H9 (cell line): ENCODE measurements around the gene SUFU. TPM values are rescaled to one million over a fixed set of nuclear protein-coding genes. Genes with fewer than 3 reads are reported as not detected.

Source experiments
- DNase-seq: peaks from one replicate; pipeline ENCODE4 v3.0.0-alpha.2; 2017
- H2AFZ ChIP-seq: one replicate; pipeline ENCODE4 v1.6.1; 2013; ENCODE audit warnings: mild to moderate bottlenecking, low read length, control low read depth, moderate library complexity
- H2AK5ac ChIP-seq: 2 replicates; pipeline ENCODE4 v1.6.1; 2013; ENCODE audit warnings: low read length, control low read depth, mixed read lengths; ENCODE audit not compliant: insufficient read length
- H2BK120ac ChIP-seq: one replicate; pipeline ENCODE4 v1.6.1; 2013; ENCODE audit warnings: low read depth, mild to moderate bottlenecking, low read length, control low read depth, inconsistent platforms; ENCODE audit not compliant: poor library complexity, severe bottlenecking
- H2BK12ac ChIP-seq: 2 replicates; pipeline ENCODE4 v1.6.1; 2013; ENCODE audit warnings: low read length, control low read depth, mixed read lengths, low read depth; ENCODE audit not compliant: insufficient read length
- H2BK15ac ChIP-seq: 2 replicates; pipeline ENCODE4 v1.6.1; 2013; ENCODE audit warnings: low read depth, low read length, control low read depth
- H2BK20ac ChIP-seq: one replicate; pipeline ENCODE4 v1.6.1; 2013; ENCODE audit warnings: low read depth, mild to moderate bottlenecking, low read length, control low read depth, inconsistent platforms; ENCODE audit not compliant: poor library complexity, severe bottlenecking
- H2BK5ac ChIP-seq: 2 replicates; pipeline ENCODE4 v1.6.1; 2013; ENCODE audit warnings: low read length, control low read depth, mixed read lengths; ENCODE audit not compliant: insufficient read length
- H3K14ac ChIP-seq: 2 replicates; pipeline ENCODE4 v1.6.1; 2013; ENCODE audit warnings: low read length, control low read depth; ENCODE audit not compliant: insufficient read depth
- H3K18ac ChIP-seq: 2 replicates; pipeline ENCODE4 v1.6.1; 2013; ENCODE audit warnings: low read depth, mild to moderate bottlenecking, mixed read lengths, low read length, control low read depth; ENCODE audit not compliant: insufficient read length
- H3K23ac ChIP-seq: 2 replicates; pipeline ENCODE4 v1.6.1; 2013; ENCODE audit warnings: low read length, control low read depth, mixed read lengths, low read depth; ENCODE audit not compliant: insufficient read length
- H3K23me2 ChIP-seq: 2 replicates; pipeline ENCODE4 v1.6.1; 2013; ENCODE audit warnings: low read depth, mild to moderate bottlenecking, mixed read lengths, low read length, control low read depth; ENCODE audit not compliant: insufficient read length, poor library complexity, severe bottlenecking
- H3K27ac ChIP-seq: 2 replicates; pipeline ENCODE4 v1.5.1; 2013; ENCODE audit warnings: low read length, control low read depth, mixed read lengths, low read depth; ENCODE audit not compliant: insufficient read length
- H3K27me3 ChIP-seq: 2 replicates; pipeline ENCODE4 v1.6.1; 2013; ENCODE audit warnings: low read length, control low read depth, inconsistent platforms; ENCODE audit not compliant: insufficient read depth
- H3K4ac ChIP-seq: 2 replicates; pipeline ENCODE4 v1.6.1; 2013; ENCODE audit warnings: low read depth, mild to moderate bottlenecking, control low read depth, inconsistent platforms, low read length, moderate library complexity
- H3K4me1 ChIP-seq: 2 replicates; pipeline ENCODE4 v1.6.1; 2013; ENCODE audit warnings: low read length, control low read depth, inconsistent platforms; ENCODE audit not compliant: insufficient read depth
- H3K4me2 ChIP-seq: 2 replicates; pipeline ENCODE4 v1.6.1; 2013; ENCODE audit warnings: low read length, control low read depth, mixed read lengths; ENCODE audit not compliant: insufficient read length, insufficient read depth
- H3K56ac ChIP-seq: 2 replicates; pipeline ENCODE4 v1.6.1; 2013; ENCODE audit warnings: low read depth, mild to moderate bottlenecking, mixed read lengths, low read length, control low read depth; ENCODE audit not compliant: insufficient read length
- H3K79me1 ChIP-seq: 2 replicates; pipeline ENCODE4 v1.6.1; 2013; ENCODE audit warnings: low read depth, mild to moderate bottlenecking, moderate library complexity, low read length, control low read depth, inconsistent platforms; ENCODE audit not compliant: insufficient read depth, poor library complexity, severe bottlenecking
- H3K79me2 ChIP-seq: 2 replicates; pipeline ENCODE4 v1.6.1; 2013; ENCODE audit warnings: low read length, control low read depth, inconsistent platforms; ENCODE audit not compliant: insufficient read depth
- H3K9ac ChIP-seq: 2 replicates; pipeline ENCODE4 v1.6.1; 2013; ENCODE audit warnings: low read length, control low read depth, mixed read lengths; ENCODE audit not compliant: insufficient read length; ENCODE audit errors: extremely low read depth
- H3K9me3 ChIP-seq: one replicate; pipeline ENCODE4 v1.6.1; 2013; ENCODE audit warnings: low read depth, low read length, inconsistent platforms; ENCODE audit not compliant: control insufficient read depth
- H3T11ph ChIP-seq: one replicate; pipeline ENCODE4 v1.6.1; 2013; ENCODE audit warnings: mild to moderate bottlenecking, low read length, control low read depth, inconsistent platforms
- H4K20me1 ChIP-seq: one replicate; pipeline ENCODE4 v1.6.1; 2013; ENCODE audit not compliant: control insufficient read depth, insufficient read length, insufficient read depth
- H4K5ac ChIP-seq: 2 replicates; pipeline ENCODE4 v1.6.1; 2013; ENCODE audit warnings: low read depth, mild to moderate bottlenecking, mixed read lengths, low read length, control low read depth; ENCODE audit not compliant: insufficient read length
- H4K8ac ChIP-seq: replicated peaks from 2 replicates; pipeline ENCODE4 v1.6.1; 2013; ENCODE audit warnings: low read length, control low read depth, mixed read lengths, low read depth; ENCODE audit not compliant: insufficient read length
- H4K91ac ChIP-seq: 2 replicates; pipeline ENCODE4 v1.6.1; 2013; ENCODE audit warnings: low read depth, mild to moderate bottlenecking, moderate library complexity, mixed read lengths, low read length, control low read depth; ENCODE audit not compliant: insufficient read length
- H3K27ac Mint-ChIP-seq, 3 experiments: 2 replicates in 2 of 3; 3 replicates in 1 of 3; pipeline ENCODE4 v1.8.0; 2020 to 2021; ENCODE audit warnings: mixed read lengths in 3 of 3, mild to moderate bottlenecking in 1 of 3, moderate library complexity in 1 of 3
- H3K27me3 Mint-ChIP-seq: 2 replicates; pipeline ENCODE4 v1.8.0; 2021; ENCODE audit warnings: low read depth, mild to moderate bottlenecking, moderate library complexity, mixed read lengths
- H3K36me3 Mint-ChIP-seq, 3 experiments: 2 replicates in 2 of 3; 3 replicates in 1 of 3; pipeline ENCODE4 v1.8.0; 2020 to 2021; ENCODE audit warnings: low read depth in 3 of 3, mixed read lengths in 3 of 3; ENCODE audit not compliant: insufficient read depth in 1 of 3
- H3K4me1 Mint-ChIP-seq, 2 experiments: 2 replicates each; pipeline ENCODE4 v1.8.0; 2020; ENCODE audit warnings: mixed read lengths in 2 of 2
- H3K4me3 Mint-ChIP-seq, 2 experiments: 2 replicates in 1 of 2; 3 replicates in 1 of 2; pipeline ENCODE4 v1.8.0; 2020 to 2021; ENCODE audit warnings: mild to moderate bottlenecking in 2 of 2, mixed read lengths in 2 of 2, moderate library complexity in 1 of 2
- H3K9me3 Mint-ChIP-seq, 2 experiments: 2 replicates in 1 of 2; 3 replicates in 1 of 2; pipeline ENCODE4 v1.8.0; 2020; ENCODE audit warnings: mild to moderate bottlenecking in 2 of 2, mixed read lengths in 2 of 2, moderate library complexity in 1 of 2
- WGBS: extraction: QIAGEN DNeasy Blood & Tissue Kit; methylation state at CpG from one replicate; pipeline ENCODE4 v1.1.7; 2013; ENCODE audit warnings: missing lambda C conversion rate, low lambda C conversion rate, mixed read lengths; ENCODE audit not compliant: insufficient read length; ENCODE audit errors: extremely low coverage; 5-methylcytosine and 5-hydroxymethylcytosine counted together
- total RNA-seq: library from RNA; stranded (reverse); gene quantifications from 2 replicates; pipeline ENCODE4 v1.2.1, GENCODE V29; 2021
- TF ChIP-seq, protein P1 (sequence below): fragments of 200-600 bp; sonication (generic); conservative IDR thresholded peaks from 3 replicates; pipeline ENCODE4 v1.8.0; 2021; ENCODE audit warnings: antibody characterized with exemption, mild to moderate bottlenecking

The SUFU gene
- total RNA-seq, 1 experiment from 2014 or later, result 9.5 TPM

DNA sequence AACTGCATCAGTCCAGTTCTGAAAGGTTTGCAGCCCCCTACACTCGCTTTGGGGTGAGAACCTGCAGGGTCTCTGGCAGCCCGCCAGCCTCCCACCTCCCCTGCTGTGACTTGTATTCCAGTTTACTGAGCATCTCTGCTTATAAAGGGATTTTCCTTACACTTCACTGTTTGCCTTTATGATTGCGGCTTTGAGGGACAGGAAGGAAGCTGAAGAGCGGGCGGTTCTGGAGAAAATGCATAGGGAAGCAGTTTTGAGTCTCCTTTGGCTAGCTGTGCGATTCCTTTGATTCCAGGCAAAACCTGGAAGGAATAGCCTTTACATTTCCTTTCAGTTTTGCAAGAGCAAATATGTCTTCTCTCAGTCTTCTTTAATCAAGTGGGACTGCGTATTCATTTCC lies 75.6 kb downstream of the SUFU start:
- Histone ChIP-seq H4K20me1 (no peaks in the 10 kb centered on the region), H3K56ac (no peak overlapping the region), H3T11ph (no peak overlapping the region), H2AK5ac (no peak overlapping the region), H3K18ac (no peak overlapping the region), H2AFZ (no peak overlapping the region), H2BK12ac (no peak overlapping the region), H3K4me1 (no peaks in the 10 kb centered on the region), H3K4ac (no peak overlapping the region), H3K9me3 (no peaks in the 10 kb centered on the region), H3K23ac (no peak overlapping the region), H2BK5ac (no peak overlapping the region), H3K4me2 (no peak overlapping the region), H2BK15ac (no peak overlapping the region), H4K8ac (no peak overlapping the region), H4K91ac (no peak overlapping the region), H3K9ac (no peak overlapping the region), H3K27ac (no peak overlapping the region), H4K5ac (no peak overlapping the region), H2BK20ac (no peak overlapping the region), H3K23me2 (no peaks in the 10 kb centered on the region), H3K79me2 (no peaks in the 10 kb centered on the region), H2BK120ac (no peak overlapping the region), H3K27me3 (no peaks in the 10 kb centered on the region), H3K79me1 (no peaks in the 10 kb centered on the region), H3K14ac (no peak overlapping the region)
- no peak overlapping the region for H3K27ac Mint-ChIP-seq
- H3K9me3 Mint-ChIP-seq, result no peaks in the 10 kb centered on the region
- H3K36me3 Mint-ChIP-seq, result no peaks in the 10 kb centered on the region; a peak in 1 of 7 replicates
- DNase-seq, result no peak
- H3K4me1 Mint-ChIP-seq, result peaks cover 15 to 40% of the 10 kb centered on the region in 2 experiments
- H3K27me3 Mint-ChIP-seq, result peaks cover 29% of the 10 kb centered on the region
- H3K4me3 Mint-ChIP-seq, result no peak overlapping the region
- TF ChIP-seq, protein P1, sequence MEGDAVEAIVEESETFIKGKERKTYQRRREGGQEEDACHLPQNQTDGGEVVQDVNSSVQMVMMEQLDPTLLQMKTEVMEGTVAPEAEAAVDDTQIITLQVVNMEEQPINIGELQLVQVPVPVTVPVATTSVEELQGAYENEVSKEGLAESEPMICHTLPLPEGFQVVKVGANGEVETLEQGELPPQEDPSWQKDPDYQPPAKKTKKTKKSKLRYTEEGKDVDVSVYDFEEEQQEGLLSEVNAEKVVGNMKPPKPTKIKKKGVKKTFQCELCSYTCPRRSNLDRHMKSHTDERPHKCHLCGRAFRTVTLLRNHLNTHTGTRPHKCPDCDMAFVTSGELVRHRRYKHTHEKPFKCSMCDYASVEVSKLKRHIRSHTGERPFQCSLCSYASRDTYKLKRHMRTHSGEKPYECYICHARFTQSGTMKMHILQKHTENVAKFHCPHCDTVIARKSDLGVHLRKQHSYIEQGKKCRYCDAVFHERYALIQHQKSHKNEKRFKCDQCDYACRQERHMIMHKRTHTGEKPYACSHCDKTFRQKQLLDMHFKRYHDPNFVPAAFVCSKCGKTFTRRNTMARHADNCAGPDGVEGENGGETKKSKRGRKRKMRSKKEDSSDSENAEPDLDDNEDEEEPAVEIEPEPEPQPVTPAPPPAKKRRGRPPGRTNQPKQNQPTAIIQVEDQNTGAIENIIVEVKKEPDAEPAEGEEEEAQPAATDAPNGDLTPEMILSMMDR, result no peak
- WGBS, result no CpG with 5 or more reads among the region's 7 CpGs
